BLaER1 treated with 17β-estradiol and CSF1 and Interleukin-3, amounts not matched to agents 10 nM and 100 nM (cell line): ENCODE data around the gene LRRC39.

Experiments
- H3K27ac ChIP-seq, 11 experiments: shearing (Covaris generic); formaldehyde crosslinking; 2 replicates each; pipeline ENCODE4 v1.8.1; 2022
- H3K27me3 ChIP-seq, 11 experiments: shearing (Covaris generic); formaldehyde crosslinking; 2 replicates each; pipeline ENCODE4 v1.8.1; 2022
- H3K36me3 ChIP-seq, 11 experiments: shearing (Covaris generic); formaldehyde crosslinking; 2 replicates each; pipeline ENCODE4 v1.8.1; 2022
- H3K4me1 ChIP-seq, 10 experiments: shearing (Covaris generic); formaldehyde crosslinking; 2 replicates each; pipeline ENCODE4 v1.8.1; 2022
- H3K4me2 ChIP-seq, 11 experiments: shearing (Covaris generic); formaldehyde crosslinking; 2 replicates each; pipeline ENCODE4 v1.8.1; 2022
- H3K4me3 ChIP-seq, 10 experiments: shearing (Covaris generic); formaldehyde crosslinking; 2 replicates each; pipeline ENCODE4 v1.8.1; 2022
- H3K9ac ChIP-seq, 11 experiments: shearing (Covaris generic); formaldehyde crosslinking; 2 replicates each; pipeline ENCODE4 v1.8.1; 2022
- H3K9me3 ChIP-seq, 11 experiments: shearing (Covaris generic); formaldehyde crosslinking; replicated peaks in 1 of 11; 2 replicates each; pipeline ENCODE4 v1.8.1; 2022
- H4K20me1 ChIP-seq, 11 experiments: shearing (Covaris generic); formaldehyde crosslinking; 2 replicates each; pipeline ENCODE4 v1.8.1; 2022
- Cebpa-rat ChIP-seq, 11 experiments: shearing (Covaris generic); IDR thresholded peaks; 2 replicates each; pipeline ENCODE4 v1.8.1; 2022

Gene LRRC39

DNA sequence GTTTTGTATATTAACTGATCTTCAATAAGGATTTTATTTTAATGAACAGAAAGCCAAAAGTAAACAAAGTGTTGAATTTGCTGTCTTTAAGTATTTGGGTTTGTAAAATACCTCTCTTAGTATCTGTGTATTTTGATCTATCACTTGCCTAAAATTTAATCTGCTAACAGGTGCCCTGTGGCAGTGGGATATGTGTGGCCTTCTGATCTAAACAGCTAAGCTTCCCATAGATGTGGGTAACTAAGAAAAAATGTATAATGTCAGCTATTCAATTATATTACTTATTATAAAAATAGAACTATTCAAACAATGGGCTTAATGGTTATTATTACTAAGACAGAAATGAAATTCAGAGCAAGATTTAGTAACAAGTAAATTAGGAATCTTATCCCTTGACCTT lies 15.2 kb downstream of the LRRC39 start:
- no peaks in the 10 kb centered on the region for H3K27me3 ChIP-seq
- H4K20me1 ChIP-seq, result no peaks in the 10 kb centered on the region
- H3K4me2 ChIP-seq, result no peak overlapping the region
- peaks cover 0 to 7% (median 0%) of the 10 kb centered on the region in 10 experiments; a peak in 5 of 20 replicates for H3K4me1 ChIP-seq
- no peak overlapping the region for H3K4me3 ChIP-seq
- TF ChIP-seq Cebpa-rat (IDR thresholded peaks at IDR 0.05), result no peak
- no peak overlapping the region for H3K9ac ChIP-seq
- no peaks in the 10 kb centered on the region for H3K9me3 ChIP-seq
- no peak overlapping the region for H3K27ac ChIP-seq
- H3K36me3 ChIP-seq, result no peaks in the 10 kb centered on the region

DNA sequence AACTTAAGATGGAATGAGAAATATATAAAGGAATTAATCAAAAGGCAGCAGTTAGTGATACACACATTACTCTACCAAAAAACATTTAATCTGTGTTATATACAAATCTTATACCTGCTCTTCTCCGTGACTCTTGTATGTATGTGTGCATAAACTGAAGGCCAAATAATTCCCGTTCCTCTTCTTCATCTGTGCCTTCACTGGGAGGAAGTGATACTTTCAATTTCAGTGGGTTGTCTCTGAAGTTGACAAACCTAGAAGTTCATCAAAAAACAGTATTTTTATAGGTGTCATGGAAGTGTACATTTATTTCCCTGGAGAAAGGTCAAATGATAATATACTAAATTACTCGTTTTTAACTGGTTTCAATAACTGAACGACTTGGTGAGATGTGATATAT lies 25.8 kb downstream of the LRRC39 start:
- H4K20me1 ChIP-seq, result no peaks in the 10 kb centered on the region
- H3K27me3 ChIP-seq, result no peaks in the 10 kb centered on the region
- peaks cover 18 to 41% (median 34%) of the 10 kb centered on the region in 11 experiments for H3K36me3 ChIP-seq
- no peak overlapping the region for H3K27ac ChIP-seq
- peaks cover 0 to 18% (median 2%) of the 10 kb centered on the region in 10 experiments; a peak in 7 of 20 replicates for H3K4me1 ChIP-seq
- peak overlapping the region in 3 of 11 experiments; percentile 3 to 36 (median 7); a peak in 3 of 22 replicates for H3K4me2 ChIP-seq
- H3K9me3 ChIP-seq, result no peaks in the 10 kb centered on the region
- no peak overlapping the region for H3K4me3 ChIP-seq
- H3K9ac ChIP-seq, result no peak overlapping the region
- TF ChIP-seq Cebpa-rat (IDR thresholded peaks at IDR 0.05), result no peak

DNA sequence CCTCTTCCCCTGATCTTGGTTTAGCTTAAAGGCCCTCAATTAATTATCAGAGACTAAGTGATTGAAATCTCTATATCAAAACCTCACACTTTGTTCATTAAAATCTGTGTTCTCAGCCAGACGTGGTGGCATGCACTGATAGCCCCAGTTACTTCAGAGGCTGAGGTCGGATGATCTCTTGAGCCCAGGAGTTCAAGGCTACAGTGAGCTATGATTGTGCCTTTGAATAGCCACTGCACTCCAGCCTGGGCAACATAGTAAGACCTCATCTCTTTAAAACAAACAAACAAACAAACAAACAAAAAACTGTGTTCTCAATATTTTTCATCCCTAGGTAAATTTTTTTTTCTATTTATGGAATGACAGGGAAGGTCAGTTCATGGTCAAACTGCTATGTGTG lies 26.4 kb downstream of the LRRC39 start:
- Histone ChIP-seq H3K4me1 (peaks cover 0 to 18% (median 2%) of the 10 kb centered on the region in 10 experiments; a peak in 7 of 20 replicates), H3K4me2 (peak overlapping the region in 3 of 11 experiments; percentile 3 to 36 (median 7); a peak in 3 of 22 replicates), H3K27ac (no peak overlapping the region)

DNA sequence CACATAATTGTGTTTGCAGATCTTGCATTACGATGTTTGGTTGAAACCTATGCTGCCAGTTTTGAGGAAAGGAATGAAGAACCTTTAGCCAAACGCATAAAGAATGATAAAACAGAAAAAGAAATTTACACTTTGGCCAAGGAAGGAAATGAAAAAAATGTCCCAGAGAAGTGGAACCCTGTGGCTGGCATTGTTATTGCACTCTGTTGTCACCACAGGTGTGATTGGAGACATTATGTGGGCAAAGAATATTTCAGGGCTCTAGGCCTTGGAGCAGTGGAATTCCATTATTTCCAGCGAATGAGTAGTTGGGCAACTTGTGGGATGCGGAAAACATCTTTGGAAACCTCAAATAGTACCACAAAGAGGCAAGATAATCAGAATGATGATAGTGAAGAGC lies 30.2 kb downstream of the LRRC39 start:
- Histone ChIP-seq H3K4me2 (no peak overlapping the region), H3K27me3 (no peaks in the 10 kb centered on the region), H3K27ac (no peak overlapping the region), H4K20me1 (no peaks in the 10 kb centered on the region), H3K9me3 (no peaks in the 10 kb centered on the region), H3K9ac (no peak overlapping the region), H3K4me3 (no peak overlapping the region), H3K36me3 (peaks cover 56 to 85% (median 75%) of the 10 kb centered on the region in 11 experiments), H3K4me1 (peaks cover 0 to 18% (median 2%) of the 10 kb centered on the region in 10 experiments; a peak in 7 of 20 replicates)
- TF ChIP-seq Cebpa-rat (IDR thresholded peaks at IDR 0.05), result no peak

More for the DNA sequence above, 26.4 kb downstream of the LRRC39 start:
- Histone ChIP-seq H3K9me3 (no peaks in the 10 kb centered on the region), H3K4me3 (no peak overlapping the region), H4K20me1 (no peaks in the 10 kb centered on the region), H3K36me3 (peaks cover 22 to 47% (median 39%) of the 10 kb centered on the region in 11 experiments), H3K9ac (no peak overlapping the region), H3K27me3 (no peaks in the 10 kb centered on the region)
- no peak for TF ChIP-seq Cebpa-rat (IDR thresholded peaks at IDR 0.05)

DNA sequence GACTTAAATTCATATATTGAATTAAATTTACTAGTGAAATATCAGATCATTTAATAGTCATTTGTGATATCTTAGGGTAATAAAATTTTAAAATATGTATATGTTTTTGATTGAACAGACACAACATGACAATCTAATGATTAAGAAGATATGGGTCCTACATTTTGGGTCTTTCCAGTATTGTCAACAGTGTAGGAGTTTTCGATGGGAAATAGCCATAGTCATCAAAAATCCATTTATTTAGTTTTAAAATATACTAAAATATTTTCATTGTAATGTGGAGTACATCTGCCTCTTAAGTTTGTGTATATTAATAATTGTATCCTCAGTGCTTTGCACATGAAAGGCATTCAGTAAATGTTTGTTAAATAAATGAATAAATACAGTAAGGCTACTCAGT lies 31.1 kb downstream of the LRRC39 start:
- TF ChIP-seq Cebpa-rat (IDR thresholded peaks at IDR 0.05), result no peak
- H3K36me3 ChIP-seq, result peaks cover 64 to 94% (median 83%) of the 10 kb centered on the region in 11 experiments

DNA sequence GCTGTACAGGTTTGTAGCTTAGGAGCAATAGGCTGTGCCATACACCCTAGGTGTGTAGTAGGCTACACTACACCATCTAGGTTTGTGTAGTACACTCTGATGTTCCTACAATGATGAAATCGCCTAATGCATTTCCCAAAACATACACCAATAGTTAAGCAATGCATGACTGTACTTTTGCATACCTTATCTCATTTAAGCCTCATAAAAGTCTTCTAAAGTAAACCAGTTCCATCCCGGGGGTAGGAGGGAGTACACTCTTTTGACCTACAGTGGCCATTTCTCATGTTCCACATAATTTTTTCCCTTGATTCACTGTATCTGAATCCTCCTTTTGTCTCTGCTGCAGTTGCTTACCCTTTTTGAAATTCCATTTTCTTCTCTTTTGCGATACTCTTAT lies 32.9 kb downstream of the LRRC39 start:
- no peak overlapping the region for H3K4me3 ChIP-seq
- H3K4me2 ChIP-seq, result no peak overlapping the region
- H3K27ac ChIP-seq, result no peak overlapping the region
- H4K20me1 ChIP-seq, result peaks cover 0 to 3% (median 0%) of the 10 kb centered on the region in 11 experiments; a peak in 2 of 22 replicates
- H3K9me3 ChIP-seq, result no peaks in the 10 kb centered on the region
- no peak overlapping the region for H3K9ac ChIP-seq
- no peak for TF ChIP-seq Cebpa-rat (IDR thresholded peaks at IDR 0.05)
- no peaks in the 10 kb centered on the region for H3K4me1 ChIP-seq
- peaks cover 82 to 100% (median 95%) of the 10 kb centered on the region in 11 experiments for H3K36me3 ChIP-seq
- no peaks in the 10 kb centered on the region for H3K27me3 ChIP-seq

More for the DNA sequence above, 31.1 kb downstream of the LRRC39 start:
- Histone ChIP-seq H3K27me3 (no peaks in the 10 kb centered on the region), H3K4me1 (peaks cover 0 to 9% (median 1%) of the 10 kb centered on the region in 10 experiments; a peak in 7 of 20 replicates), H3K4me3 (no peak overlapping the region), H3K9me3 (no peaks in the 10 kb centered on the region), H3K4me2 (no peak overlapping the region), H3K27ac (no peak overlapping the region), H3K9ac (no peak overlapping the region), H4K20me1 (peaks cover 0 to 3% (median 0%) of the 10 kb centered on the region in 11 experiments; a peak in 1 of 22 replicates)

DNA sequence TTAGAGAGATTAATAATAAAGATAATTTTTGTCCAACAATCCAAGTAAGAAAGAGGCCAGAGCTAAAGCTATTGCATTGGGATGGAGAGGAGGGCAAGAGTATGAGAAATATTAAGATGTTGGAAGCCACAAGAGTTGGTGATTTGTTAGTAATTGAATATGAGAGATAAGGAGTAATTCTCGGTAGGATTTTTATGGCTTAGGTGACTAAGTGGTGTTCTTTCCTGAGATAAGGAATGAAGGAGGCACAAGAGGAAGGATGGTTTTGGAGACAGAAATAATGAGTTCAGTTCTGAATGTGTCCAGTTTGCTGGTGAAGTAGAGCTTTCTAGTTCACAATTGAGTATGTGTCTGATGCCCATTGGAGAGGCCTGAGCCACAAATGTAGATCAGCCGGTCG lies 35.7 kb downstream of the LRRC39 start:
- Histone ChIP-seq H3K4me1 (no peaks in the 10 kb centered on the region), H3K4me3 (no peak overlapping the region), H3K36me3 (peaks cover 93 to 100% (median 97%) of the 10 kb centered on the region in 11 experiments), H3K9me3 (no peaks in the 10 kb centered on the region), H3K9ac (no peak overlapping the region), H3K4me2 (no peak overlapping the region), H3K27me3 (no peaks in the 10 kb centered on the region), H3K27ac (no peak overlapping the region), H4K20me1 (peaks cover 0 to 3% (median 0%) of the 10 kb centered on the region in 11 experiments; a peak in 2 of 22 replicates)
- no peak for TF ChIP-seq Cebpa-rat (IDR thresholded peaks at IDR 0.05)

DNA sequence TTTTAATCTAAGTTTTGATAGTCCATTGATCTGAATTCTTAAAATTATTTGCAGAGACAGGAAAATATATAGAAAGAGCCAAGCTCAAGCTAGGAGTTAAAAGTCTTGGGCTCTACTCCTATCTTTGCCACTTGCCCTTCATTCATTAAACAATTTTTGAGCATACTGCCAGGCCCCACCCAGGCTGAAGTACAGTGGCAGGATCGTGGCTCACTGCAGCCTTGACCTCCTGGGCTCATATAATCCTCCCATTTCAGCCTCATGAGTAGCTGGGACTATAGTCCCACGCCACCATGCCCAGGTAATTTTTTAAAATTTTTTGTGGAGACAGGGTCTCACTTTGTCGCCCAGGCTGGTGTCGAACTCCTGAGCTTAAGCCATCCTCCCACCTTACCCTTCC lies 36.9 kb downstream of the LRRC39 start:
- Histone ChIP-seq H4K20me1 (peaks cover 0 to 3% (median 0%) of the 10 kb centered on the region in 11 experiments; a peak in 2 of 22 replicates), H3K4me2 (no peak overlapping the region), H3K27me3 (no peaks in the 10 kb centered on the region), H3K36me3 (peaks cover 93 to 99% (median 97%) of the 10 kb centered on the region in 11 experiments), H3K27ac (no peak overlapping the region), H3K4me3 (no peak overlapping the region), H3K4me1 (no peaks in the 10 kb centered on the region), H3K9ac (no peak overlapping the region), H3K9me3 (no peaks in the 10 kb centered on the region)
- TF ChIP-seq Cebpa-rat (IDR thresholded peaks at IDR 0.05), result no peak

DNA sequence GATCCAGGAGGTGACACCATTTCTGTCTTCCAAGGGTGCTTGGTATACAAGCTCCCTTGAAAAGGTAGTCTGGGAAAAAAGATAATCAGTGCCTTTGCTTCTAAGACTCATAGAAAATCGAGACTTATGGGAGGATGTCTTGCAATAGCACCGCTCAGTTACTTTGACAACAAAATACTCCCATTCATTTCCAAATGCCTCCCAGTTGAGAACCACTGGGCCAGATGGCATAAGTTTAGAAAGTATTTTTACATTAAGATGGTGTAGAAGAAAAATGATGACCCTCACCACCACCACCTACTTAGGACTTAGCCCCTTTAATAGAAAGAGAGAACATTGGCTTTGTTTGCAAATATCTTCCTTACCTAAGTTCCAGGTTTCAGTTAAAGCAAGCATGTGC lies 40.5 kb downstream of the LRRC39 start:
- TF ChIP-seq Cebpa-rat (IDR thresholded peaks at IDR 0.05), result no peak
- no peak overlapping the region for H3K4me2 ChIP-seq
- H3K4me3 ChIP-seq, result no peak overlapping the region
- H4K20me1 ChIP-seq, result peaks cover 0 to 3% (median 0%) of the 10 kb centered on the region in 11 experiments; a peak in 2 of 22 replicates
- H3K27ac ChIP-seq, result no peak overlapping the region
- H3K4me1 ChIP-seq, result peaks cover 11 to 23% (median 16%) of the 10 kb centered on the region in 10 experiments; a peak in 19 of 20 replicates
- no peaks in the 10 kb centered on the region for H3K9me3 ChIP-seq
- H3K27me3 ChIP-seq, result no peaks in the 10 kb centered on the region
- no peak overlapping the region for H3K9ac ChIP-seq
- H3K36me3 ChIP-seq, result peaks cover 62 to 73% (median 63%) of the 10 kb centered on the region in 11 experiments

DNA sequence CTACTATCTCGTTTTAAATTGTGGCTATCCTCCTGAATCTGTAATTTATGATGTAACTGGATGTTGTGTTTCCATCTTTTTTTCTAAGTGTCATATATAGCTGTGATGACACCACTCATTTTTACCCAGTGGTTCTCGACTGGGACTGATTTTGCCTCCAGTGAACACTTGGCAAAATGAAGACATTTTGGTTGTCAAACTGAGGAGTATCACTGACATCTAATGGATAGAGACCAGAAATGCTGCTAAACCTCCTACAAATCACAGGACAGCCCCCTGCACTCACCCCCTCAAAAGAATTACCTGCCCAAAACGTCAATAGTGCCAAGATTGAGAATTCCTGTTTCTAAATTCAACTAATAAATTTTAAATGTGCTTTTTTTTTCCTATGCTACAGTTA lies 43.2 kb downstream of the LRRC39 start:
- Histone ChIP-seq H3K4me1 (peaks cover 22 to 37% (median 29%) of the 10 kb centered on the region in 10 experiments), H3K27me3 (no peaks in the 10 kb centered on the region), H3K9ac (no peak overlapping the region), H3K9me3 (no peaks in the 10 kb centered on the region), H3K27ac (no peak overlapping the region), H3K36me3 (peaks cover 34 to 46% (median 40%) of the 10 kb centered on the region in 11 experiments), H3K4me3 (0 out of 20 replicates have a peak overlapping the region, but pooled peaks of 1 of the 10 experiments have one; percentile 90), H3K4me2 (peak overlapping the region in 10 of 11 experiments; percentile 80 to 94 (median 88); a peak in 15 of 22 replicates), H4K20me1 (no peaks in the 10 kb centered on the region; a peak in 1 of 22 replicates)
- TF ChIP-seq Cebpa-rat (IDR thresholded peaks at IDR 0.05), result no peak
